Esophagus squamous epithelium (tissue), 5 donors: Measurements from ENCODE around the gene SNCB. TPM values are rescaled to one million over a fixed set of nuclear protein-coding genes. Genes with fewer than 3 reads are reported as not detected.

Experiments used
- DNase-seq: peaks from one replicate; lab custom pipeline; 2025; lab: John Stamatoyannopoulos, UW
- H3K27ac ChIP-seq, 4 donors: fragments of 200-600 bp; sonication (generic); one replicate each; pipeline ENCODE4 v1.5.1; 2016 to 2019; ENCODE audit warnings: mild to moderate bottlenecking in 1 of 4
- H3K27me3 ChIP-seq, 4 donors: fragments of 200-600 bp; sonication (generic); 1 replicate in 3 of 4; 2 replicates in 1 of 4; pipeline versions ENCODE4 v1.5.1 to v1.6.0; 2017 to 2021; ENCODE audit warnings: antibody characterized with exemption in 1 of 4
- H3K36me3 ChIP-seq, 3 donors: fragments of 200-600 bp; sonication (generic); one replicate each; pipeline ENCODE4 v1.5.1; 2016 to 2019
- H3K4me1 ChIP-seq, 3 donors: fragments of 200-600 bp; sonication (generic); one replicate each; pipeline ENCODE4 v1.5.1; 2017 to 2019
- H3K4me3 ChIP-seq, 4 donors: fragments of 200-600 bp; sonication (generic); 1 replicate in 3 of 4; 2 replicates in 1 of 4; pipeline ENCODE4 v1.5.1; 2016 to 2019; ENCODE audit warnings: mild to moderate bottlenecking in 2 of 4, moderate library complexity in 1 of 4
- H3K9me3 ChIP-seq, 3 donors: fragments of 200-600 bp; sonication (generic); one replicate each; pipeline ENCODE4 v1.5.1; 2016 to 2019
- CTCF ChIP-seq, 6 experiments: fragments of 450-650 bp in 4 of 6; fragments of 200-600 bp in 2 of 6; sonication (generic) in 2 of 6; IDR thresholded peaks; one replicate each; pipeline ENCODE4 v1.5.1; 2016 to 2019; ENCODE audit warnings: antibody characterized with exemption in 6 of 6, mild to moderate bottlenecking in 4 of 6, moderate library complexity in 4 of 6
- POLR2A ChIP-seq, 4 donors: fragments of 450-650 bp; IDR thresholded peaks; one replicate each; pipeline ENCODE4 v1.6.1; 2017; ENCODE audit warnings: antibody characterized with exemption in 4 of 4, mild to moderate bottlenecking in 4 of 4, moderate library complexity in 3 of 4
- WGBS, 2 donors: methylation state at CpG; one replicate each; pipeline ENCODE4 v1.1.5; 2018; 5-methylcytosine and 5-hydroxymethylcytosine counted together
- intact Hi-C: fragments of 100-400 bp; cut with DNase I; formaldehyde crosslinking; loops from one replicate; pipeline ENCODE4 v1.15.0; 2022
- total RNA-seq, 4 donors: library from RNA; depleted of rRNA; stranded (reverse); fragments of >200 nt; gene quantifications; one replicate each; pipeline ENCODE4 v1.1.0, GENCODE V29; 2016
- donor health status: DM: yes; HTN: yes; CAD: no.

Gene SNCB
- total RNA-seq, 4 donors from 2014 or later = not detected

DNA sequence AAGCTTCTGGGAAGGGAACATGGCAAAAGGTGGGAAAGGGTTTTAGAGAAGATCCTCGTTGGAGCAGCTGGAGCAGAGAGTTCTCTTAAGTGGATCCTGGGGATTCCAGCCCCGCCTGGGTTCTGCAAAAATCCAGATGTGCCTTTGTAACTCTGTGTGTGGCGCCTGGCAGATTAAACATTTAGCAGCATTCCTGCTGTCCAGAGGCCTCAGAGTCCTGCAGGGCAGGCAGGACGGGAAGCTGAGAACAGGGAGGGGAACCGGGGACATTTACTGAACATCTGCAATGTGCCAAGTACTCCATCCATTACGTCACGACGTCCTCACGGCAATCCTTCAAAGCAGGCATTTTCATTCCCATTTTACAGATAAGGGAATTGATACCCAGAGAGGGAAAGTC lies 6.1 kb upstream of the SNCB start:
- peaks cover 0 to 43% (median 8%) of the 10 kb centered on the region in 4 donors for H3K27me3 ChIP-seq
- TF ChIP-seq CTCF (IDR thresholded peaks at IDR 0.05) = no peak
- TF ChIP-seq POLR2A (IDR thresholded peaks at IDR 0.05) = no peak
- no peaks in the 10 kb centered on the region for H3K36me3 ChIP-seq
- H3K9me3 ChIP-seq = no peaks in the 10 kb centered on the region
- WGBS, 2 donors = 46 to 55% methylated on average over 6 to 9 of the region's 9 CpGs
- no peak for DNase-seq
- intact Hi-C loops = no loop called here
- no peak overlapping the region for H3K4me3 ChIP-seq
- H3K27ac ChIP-seq = no peak overlapping the region
- H3K4me1 ChIP-seq = peaks cover 0 to 7% (median 0%) of the 10 kb centered on the region in 3 donors

- DNase-seq = no peak
- H3K36me3 ChIP-seq = no peaks in the 10 kb centered on the region
- WGBS, 2 donors = 17 to 33% methylated on average over 6 of the region's 6 CpGs
- no peak overlapping the region for H3K27ac ChIP-seq
- TF ChIP-seq POLR2A (IDR thresholded peaks at IDR 0.05) (no peak), CTCF (IDR thresholded peaks at IDR 0.05) (no peak)
- intact Hi-C loops = no loop called here
- no peaks in the 10 kb centered on the region for H3K9me3 ChIP-seq
- peaks cover 0 to 71% (median 20%) of the 10 kb centered on the region in 4 donors for H3K27me3 ChIP-seq
- H3K4me1 ChIP-seq = peaks cover 8 to 22% (median 16%) of the 10 kb centered on the region in 3 donors
- H3K4me3 ChIP-seq = no peak overlapping the region
These were observed 3.3 kb upstream of the SNCB start for GRCh38 chr5:176633598-176633997.

DNA sequence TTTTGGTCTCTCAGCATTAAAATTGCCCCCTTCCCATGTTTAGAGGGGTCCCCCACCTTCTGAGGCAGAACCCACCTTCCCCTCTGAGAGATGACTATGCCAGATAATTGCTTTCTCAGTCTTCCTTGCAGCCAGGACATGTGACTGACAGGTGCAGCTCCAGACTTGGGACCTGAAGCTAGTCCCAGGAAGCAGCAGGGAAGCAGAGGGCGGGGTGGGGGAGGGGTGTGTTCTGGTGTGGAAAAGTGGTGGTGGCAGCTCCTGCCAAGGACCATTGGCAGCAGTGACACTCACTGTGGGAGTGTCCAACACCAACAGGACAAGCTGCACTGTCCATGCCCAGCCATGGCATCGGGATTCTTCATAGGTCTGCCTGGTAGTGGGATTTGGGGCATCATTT lies 2.4 kb upstream of the SNCB start:
- no peak for TF ChIP-seq POLR2A (IDR thresholded peaks at IDR 0.05)
- Histone ChIP-seq H3K36me3 (no peaks in the 10 kb centered on the region), H3K4me1 (peaks cover 8 to 22% (median 16%) of the 10 kb centered on the region in 3 donors), H3K9me3 (no peaks in the 10 kb centered on the region), H3K27me3 (peaks cover 0 to 79% (median 26%) of the 10 kb centered on the region in 4 donors), H3K4me3 (no peak overlapping the region), H3K27ac (no peak overlapping the region)
- 67% methylated on average over 1 of the region's 2 CpGs; no CpG with 5 or more reads in 1 of the 2 donors for WGBS, 2 donors
- intact Hi-C loops = no loop called here
- DNase-seq = no peak

DNA sequence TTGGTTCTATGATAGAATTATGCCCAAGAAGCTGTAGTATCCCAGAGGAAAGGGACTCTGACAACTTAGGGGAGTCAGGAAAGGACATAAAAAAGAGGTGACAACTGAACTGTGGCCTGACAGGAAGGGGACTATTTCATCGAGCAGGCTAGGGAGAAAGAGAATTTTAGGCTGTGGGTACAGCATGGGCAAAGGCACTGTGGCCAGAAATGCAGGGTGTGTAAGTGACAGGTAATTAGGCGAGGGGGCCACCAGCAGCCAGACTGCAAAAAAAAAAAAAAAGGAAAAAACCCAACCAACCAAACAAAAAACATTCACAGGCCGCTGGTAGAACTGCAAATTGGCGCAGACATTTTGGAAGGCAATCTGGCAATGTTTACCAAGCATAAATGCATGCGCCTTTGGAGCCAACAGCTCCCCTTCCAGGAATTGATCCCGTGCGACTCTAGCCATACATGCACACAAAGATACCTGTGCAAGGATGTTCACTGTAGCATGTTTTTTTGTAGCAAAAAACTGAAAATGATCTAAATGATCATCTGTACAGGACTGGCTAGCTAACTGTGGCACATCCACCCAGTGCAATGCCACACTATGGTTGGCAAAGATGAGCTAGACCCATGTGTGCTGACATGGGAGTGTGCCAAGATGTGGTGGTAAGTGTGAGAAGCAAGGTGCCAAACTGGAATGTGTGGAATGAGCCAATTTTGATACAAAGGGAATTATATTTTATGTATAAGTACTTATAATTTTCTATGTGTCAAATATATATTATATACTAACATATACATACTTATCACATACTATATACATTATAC lies 1.3 kb upstream of the SNCB start:
- 63 to 65% methylated on average over 7 of the region's 7 CpGs for WGBS, 2 donors
- Histone ChIP-seq H3K27me3 (peaks cover 0 to 88% (median 28%) of the 10 kb centered on the region in 4 donors), H3K4me1 (peaks cover 8 to 29% (median 16%) of the 10 kb centered on the region in 3 donors), H3K36me3 (no peaks in the 10 kb centered on the region), H3K9me3 (no peaks in the 10 kb centered on the region), H3K4me3 (no peak overlapping the region), H3K27ac (no peak overlapping the region)
- no peak for TF ChIP-seq POLR2A (IDR thresholded peaks at IDR 0.05)
- TF ChIP-seq CTCF (IDR thresholded peaks at IDR 0.05) = no peak
- no peak for DNase-seq
- intact Hi-C loops = no loop called here

DNA sequence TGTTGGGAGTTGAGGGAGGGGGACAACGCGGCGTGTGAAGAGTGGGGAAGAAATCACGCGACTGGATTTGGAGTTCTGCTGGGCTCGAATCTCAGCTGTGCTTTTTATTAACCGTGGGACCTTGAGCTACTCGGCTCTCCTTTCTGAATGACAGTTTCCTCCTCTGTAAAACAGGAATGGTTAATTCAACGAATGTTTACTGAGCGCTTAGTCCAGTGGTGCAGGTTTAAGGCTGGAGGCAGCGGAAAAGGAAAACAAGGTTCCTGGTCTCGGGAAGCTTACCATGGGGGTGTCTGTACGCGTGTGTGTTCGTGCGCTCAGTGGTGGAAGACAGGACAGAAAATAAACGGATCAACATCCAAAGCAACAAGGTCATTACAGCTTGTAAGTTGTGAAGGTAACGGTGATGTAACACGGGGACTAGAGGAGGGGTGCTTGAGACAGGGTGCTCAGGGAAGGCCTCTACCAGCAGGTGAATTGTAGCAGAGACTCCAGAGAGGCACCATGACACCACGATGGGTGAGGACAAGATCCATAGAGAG lies 418 bp upstream of the SNCB start:
- intact Hi-C loops = no loop called here
- Histone ChIP-seq H3K9me3 (no peaks in the 10 kb centered on the region), H3K27me3 (peaks cover 0 to 96% (median 28%) of the 10 kb centered on the region in 4 donors), H3K27ac (no peak overlapping the region), H3K4me1 (peaks cover 8 to 35% (median 16%) of the 10 kb centered on the region in 3 donors), H3K4me3 (peak overlapping the region in 2 of 4 donors; percentile 39 to 60), H3K36me3 (no peaks in the 10 kb centered on the region)
- no peak for TF ChIP-seq CTCF (IDR thresholded peaks at IDR 0.05)
- TF ChIP-seq POLR2A (IDR thresholded peaks at IDR 0.05) = no peak
- WGBS, 2 donors = 8 to 10% methylated on average over 12 to 18 of the region's 20 CpGs
- no peak for DNase-seq
